Forelimb muscle (tissue), 1 donor: ENCODE data around the gene PAIP2. TPM values are rescaled to one million over a fixed set of nuclear protein-coding genes. Genes with fewer than 3 reads are reported as not detected.
"Not testable (repeated sequence)": the region's sequence is repeated elsewhere in the genome, so short reads cannot be mapped to it uniquely, and the experiment has no call there.

ENCODE experiments used
- DNase-seq: peaks from one replicate; pipeline ENCODE4 v3.0.0-alpha.2; 2013; ENCODE audit warnings: low read depth
- polyA plus RNA-seq: library from polyadenylated mRNA; unstranded; fragments of 120-200 nt; gene quantifications from one replicate; pipeline ENCODE4 v1.2.1, GENCODE V29; 2013; ENCODE audit not compliant: insufficient read length

PAIP2 gene
- polyA plus RNA-seq = 104 TPM

GRCh38 chr5:139341689-139342422 is at the start of gene PAIP2:
Gene PAIP2 (plus strand): TSS chr5:139341854. CDS start chr5:139363785, 21,931 bp downstream.
- DNase-seq = peak; percentile 98

GRCh38 chr5:139293202-139293506 is 48.5 kb upstream of the PAIP2 start:
- DNase-seq = no peak

- DNase-seq = peak; percentile 83
These were observed 47.9 kb upstream of the PAIP2 start, which contains the start of gene MATR3 for GRCh38 chr5:139293507-139294373. Gene MATR3 (plus strand): TSS chr5:139293740. CDS start chr5:139307416, 13,676 bp downstream.

GRCh38 chr5:139294374-139295165 is 47.1 kb upstream of the PAIP2 start:
- peak; percentile 71 for DNase-seq

GRCh38 chr5:139295346-139296057 is 46.2 kb upstream of the PAIP2 start:
- no peak for DNase-seq

GRCh38 chr5:139296198-139296597 is 45.5 kb upstream of the PAIP2 start:
- no peak for DNase-seq

- DNase-seq = no peak
These were observed 44.8 kb upstream of the PAIP2 start for GRCh38 chr5:139296862-139297326.

- no peak for DNase-seq
These were observed 44.1 kb upstream of the PAIP2 start for GRCh38 chr5:139297439-139298133.

- DNase-seq = no peak
These were observed 43.4 kb upstream of the PAIP2 start for GRCh38 chr5:139298242-139298641.

GRCh38 chr5:139299486-139299885 is 42.2 kb upstream of the PAIP2 start:
- no peak for DNase-seq

- DNase-seq = no peak
These were observed 39.7 kb upstream of the PAIP2 start for GRCh38 chr5:139301808-139302499.

- no peak for DNase-seq
These were observed 37.0 kb upstream of the PAIP2 start for GRCh38 chr5:139304391-139305324.

- DNase-seq = no peak
These were observed 35.5 kb upstream of the PAIP2 start for GRCh38 chr5:139306197-139306596.

- no peak for DNase-seq
These were observed 34.9 kb upstream of the PAIP2 start for GRCh38 chr5:139306628-139307379.

- DNase-seq = no peak
These were observed 32.9 kb upstream of the PAIP2 start for GRCh38 chr5:139308797-139309196.

- DNase-seq = not testable (repeated sequence)
These were observed 30.9 kb upstream of the PAIP2 start for GRCh38 chr5:139310715-139311186.

GRCh38 chr5:139312075-139312474 is 29.6 kb upstream of the PAIP2 start:
- DNase-seq = no peak

GRCh38 chr5:139314276-139314675 is 27.4 kb upstream of the PAIP2 start:
- no peak for DNase-seq
